Stimulated activated CD8-positive, alpha-beta memory T cell treated with anti-CD3 and anti-CD28 coated beads, Interleukin-15, amount 100 ng/mL, for 48 hours (primary cell): ENCODE measurements around the gene FPGS.
"Not testable (repeated sequence)": the region's sequence is repeated elsewhere in the genome, so short reads cannot be mapped to it uniquely, and the experiment has no call there.

Source experiments
- DNase-seq, 2 donors: peaks; one replicate each; pipeline ENCODE4 v3.0.0-alpha.2; 2020; ENCODE audit warnings: low read depth in 2 of 2

The FPGS gene

GRCh38 chr9:127802576-127803443 lies at the start of gene FPGS:
FPGS (plus strand) TSS chr9:127802882; CDS start chr9:127802925, 43 bp downstream.
- DNase-seq = peak; percentile 72 to 78

GRCh38 chr9:127753148-127753547 lies 49.5 kb upstream of the FPGS start:
- no peak for DNase-seq

- DNase-seq = no peak
Measured at GRCh38 chr9:127753622-127754021, 49.1 kb upstream of the FPGS start.

GRCh38 chr9:127754099-127755060 lies 48.3 kb upstream of the FPGS start:
- DNase-seq = no peak

GRCh38 chr9:127755061-127756060 lies 47.3 kb upstream of the FPGS start:
- DNase-seq = no peak

GRCh38 chr9:127756233-127756632 lies 46.4 kb upstream of the FPGS start:
- no peak for DNase-seq

- DNase-seq = not testable (repeated sequence)
Measured at GRCh38 chr9:127756776-127757175, 45.9 kb upstream of the FPGS start.

- DNase-seq = no peak
Measured at GRCh38 chr9:127758843-127759242, 43.8 kb upstream of the FPGS start.

GRCh38 chr9:127761061-127761460 lies 41.6 kb upstream of the FPGS start:
- no peak for DNase-seq

- DNase-seq = no peak
Measured at GRCh38 chr9:127761491-127761956, 41.2 kb upstream of the FPGS start.

- no peak for DNase-seq
Measured at GRCh38 chr9:127762111-127762676, 40.5 kb upstream of the FPGS start.

GRCh38 chr9:127763918-127764384 lies 38.7 kb upstream of the FPGS start:
- no peak for DNase-seq

GRCh38 chr9:127765418-127765817 lies 37.3 kb upstream of the FPGS start:
- DNase-seq = no peak

- DNase-seq = no peak
Measured at GRCh38 chr9:127767410-127767809, 35.3 kb upstream of the FPGS start.

GRCh38 chr9:127767909-127768331 lies 34.8 kb upstream of the FPGS start:
- DNase-seq = no peak

- no peak for DNase-seq
Measured at GRCh38 chr9:127768698-127769097, 34.0 kb upstream of the FPGS start.

- no peak for DNase-seq
Measured at GRCh38 chr9:127769101-127769500, 33.6 kb upstream of the FPGS start.

GRCh38 chr9:127769929-127770582 lies 32.6 kb upstream of the FPGS start:
- DNase-seq = no peak

- DNase-seq = no peak
Measured at GRCh38 chr9:127770583-127770904, 32.1 kb upstream of the FPGS start.

GRCh38 chr9:127770905-127771569 lies 31.6 kb upstream of the FPGS start:
- DNase-seq = peak; percentile 96 to 97
